EH (cell line): ENCODE measurements around the gene SALL4.
A peak's percentile ranks its signal among the peaks of the same experiment; 100 is the strongest.
"Not testable (repeated sequence)": the region's sequence is repeated elsewhere in the genome, so short reads cannot be mapped to it uniquely, and the experiment has no call there.

Experiments
- DNase-seq: peaks from one replicate; pipeline ENCODE4 v3.0.0-alpha.2; 2015; ENCODE audit warnings: low read depth

The SALL4 gene

DNA sequence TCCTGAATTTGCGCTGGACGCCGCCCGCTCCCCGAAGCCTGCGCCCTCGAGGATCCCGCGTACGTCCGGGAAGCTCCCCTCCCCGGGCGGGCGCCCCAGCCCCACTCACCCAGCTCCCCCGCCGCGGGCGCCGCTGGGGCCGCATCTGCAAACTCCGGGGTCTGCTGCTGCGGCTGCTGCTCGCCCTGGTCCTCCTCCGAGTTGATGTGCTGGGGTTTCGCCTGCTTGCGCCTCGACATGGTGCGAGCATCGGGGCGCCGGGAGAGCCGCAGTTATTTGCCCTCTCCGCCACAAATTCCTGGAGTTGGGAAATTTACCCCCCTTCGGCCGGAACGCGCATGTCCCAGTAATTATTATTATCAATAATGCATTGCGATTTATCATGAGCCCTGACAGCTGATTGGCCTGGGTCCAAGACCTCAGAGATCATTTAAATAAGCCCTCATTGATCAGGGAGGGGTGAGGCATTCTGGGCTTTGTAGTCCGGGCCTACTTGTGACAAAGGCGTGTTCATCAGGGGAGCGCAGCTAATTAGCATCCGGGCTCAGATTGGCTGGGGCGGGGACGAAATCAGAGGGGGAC lies at the start of gene SALL4:
TSS of gene SALL4 (minus strand) at position 352 of the 582 bp plus-strand sequence. CDS start at position 239, 113 bp downstream.
- no peak for DNase-seq

DNA sequence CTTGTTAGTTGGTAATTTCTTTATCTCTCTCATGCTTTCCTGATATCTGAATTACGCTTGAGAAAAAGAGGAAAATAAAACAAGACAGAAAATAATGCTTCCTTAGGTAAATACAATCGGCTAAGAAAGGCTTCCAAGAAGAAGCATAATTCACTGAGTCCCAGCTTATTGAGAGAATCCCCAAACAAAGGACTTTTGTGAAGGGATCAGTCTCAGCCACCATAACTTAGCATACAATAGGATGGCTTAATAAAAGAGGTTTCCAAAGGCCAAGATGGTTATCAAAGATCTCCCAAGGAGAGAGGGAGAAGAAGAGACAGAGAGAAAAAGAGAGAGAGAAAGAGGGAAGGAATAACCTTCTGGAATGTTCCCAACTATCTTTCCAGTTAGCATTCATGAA lies 46.0 kb upstream of the SALL4 start:
- DNase-seq, result no peak

DNA sequence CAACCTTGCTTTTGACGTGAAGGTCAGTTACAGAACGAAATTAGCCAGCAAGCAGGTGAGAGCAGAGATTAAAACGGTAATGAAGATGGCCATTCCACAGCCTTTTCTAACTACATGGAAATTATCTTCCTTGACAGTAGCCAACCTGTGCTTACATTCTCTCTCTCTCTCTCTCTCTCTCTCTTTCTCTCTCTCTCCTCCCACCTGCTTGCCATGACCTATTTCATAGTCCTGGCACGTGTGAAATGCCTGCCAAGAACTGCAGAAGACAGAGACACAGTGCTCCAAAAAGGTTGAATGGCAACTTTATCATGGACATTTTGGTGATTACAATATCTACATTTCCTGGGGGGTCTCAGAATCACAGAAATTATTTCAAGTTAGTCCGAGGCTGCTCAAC lies 38.5 kb upstream of the SALL4 start:
- DNase-seq, result no peak

DNA sequence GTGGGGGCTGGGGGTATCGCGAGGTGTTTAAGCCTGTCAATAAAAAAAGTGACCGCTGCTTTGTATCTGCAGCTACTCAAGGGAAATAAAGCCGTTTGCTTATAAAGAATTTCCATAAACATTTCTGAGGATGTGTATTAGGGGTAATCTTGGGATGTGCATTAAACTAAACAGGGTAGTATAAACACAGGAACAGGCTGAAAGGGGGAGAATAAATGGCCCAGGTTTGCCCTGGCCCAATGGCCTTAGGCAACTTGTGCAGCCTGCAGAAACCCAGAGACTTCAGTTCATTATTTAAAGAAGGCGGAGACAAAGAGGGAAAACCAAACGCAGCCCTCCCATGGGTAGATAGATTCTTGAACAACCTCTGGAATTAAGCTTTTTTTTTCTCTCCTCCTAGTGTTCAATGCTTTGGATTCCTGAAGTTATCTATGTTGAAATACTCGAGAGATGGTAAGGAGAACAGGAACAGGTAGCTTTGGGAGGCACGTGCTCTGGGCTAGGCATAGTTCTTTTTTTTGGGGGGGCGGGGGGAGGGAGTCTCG lies 35.6 kb upstream of the SALL4 start:
- DNase-seq, result no peak

DNA sequence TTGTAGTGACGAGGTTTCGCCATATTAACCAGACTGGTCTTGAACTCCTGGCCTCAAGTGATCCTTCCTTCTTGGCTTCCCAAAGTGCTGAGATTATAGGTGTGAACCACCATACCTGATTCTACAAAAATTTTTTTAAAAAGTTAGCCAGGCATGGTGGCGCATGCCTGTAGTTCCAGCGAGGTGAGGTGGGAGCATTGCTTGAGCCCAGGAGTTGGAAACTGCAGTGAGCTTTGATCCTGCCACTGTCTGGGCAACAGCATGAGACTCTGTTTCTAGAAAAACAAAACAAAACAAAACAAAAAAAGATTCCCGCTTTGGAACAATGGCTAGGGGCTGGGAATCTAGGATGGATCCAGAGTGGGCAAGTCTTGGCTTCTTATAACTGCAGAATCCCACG lies 35.1 kb upstream of the SALL4 start:
- no peak for DNase-seq

DNA sequence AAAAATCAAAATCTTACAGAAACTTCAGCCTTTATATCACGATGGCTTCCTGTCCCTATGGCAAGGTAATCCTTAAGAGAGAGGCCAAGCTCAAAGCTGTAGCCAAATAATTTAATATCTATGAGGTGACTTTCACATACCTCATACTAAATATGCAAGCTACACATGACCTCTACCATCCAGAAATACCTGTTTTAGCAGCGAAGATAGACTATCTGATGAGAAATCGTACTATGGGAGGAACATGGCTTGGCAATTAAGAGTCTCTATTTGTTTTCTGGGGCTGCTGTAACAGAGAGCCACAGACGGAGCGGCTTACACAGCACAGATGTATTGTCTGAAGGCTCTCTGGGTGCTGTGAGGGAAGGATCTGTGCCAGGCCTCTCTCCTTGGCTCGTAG lies 31.0 kb upstream of the SALL4 start:
- DNase-seq, result no peak

DNA sequence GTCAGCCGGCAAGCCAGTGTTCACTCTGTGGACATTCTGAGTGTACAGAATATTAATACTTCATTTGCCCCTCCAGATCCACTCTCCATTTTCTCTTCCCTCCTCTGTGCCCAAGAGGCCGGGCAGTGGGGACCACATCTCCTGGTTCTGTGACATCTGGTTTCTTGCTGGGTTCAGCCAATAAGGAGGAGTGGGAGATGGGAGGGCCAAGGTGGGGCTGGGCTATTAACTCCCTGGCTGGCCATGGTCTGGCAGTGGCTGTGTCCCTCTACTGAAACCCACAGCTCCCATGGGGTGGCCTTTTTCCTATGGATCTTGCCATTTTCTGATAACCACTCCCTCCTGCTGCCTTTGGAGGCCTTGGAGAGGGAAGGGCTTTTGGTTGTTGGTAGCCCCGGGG lies 30.0 kb upstream of the SALL4 start:
- no peak for DNase-seq

DNA sequence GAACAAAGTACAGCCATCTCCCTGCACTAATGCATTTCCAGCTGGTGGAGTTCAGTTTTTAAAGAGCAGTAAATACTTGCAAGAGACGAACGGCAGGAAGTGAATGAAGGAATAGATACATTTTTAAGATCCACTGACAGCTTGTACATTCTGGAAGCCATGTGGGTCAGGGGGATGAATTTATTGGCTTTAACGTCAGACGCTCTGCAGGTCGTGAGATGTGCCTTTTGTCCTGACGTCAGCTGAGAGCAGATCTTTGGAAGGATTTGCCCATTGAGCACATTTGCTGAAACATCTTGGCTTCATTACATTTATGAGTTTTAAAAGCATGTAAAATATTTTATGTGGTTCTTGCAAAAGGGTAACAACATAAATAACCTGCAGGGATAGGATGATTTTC lies 29.5 kb upstream of the SALL4 start:
- peak; percentile 83 for DNase-seq

DNA sequence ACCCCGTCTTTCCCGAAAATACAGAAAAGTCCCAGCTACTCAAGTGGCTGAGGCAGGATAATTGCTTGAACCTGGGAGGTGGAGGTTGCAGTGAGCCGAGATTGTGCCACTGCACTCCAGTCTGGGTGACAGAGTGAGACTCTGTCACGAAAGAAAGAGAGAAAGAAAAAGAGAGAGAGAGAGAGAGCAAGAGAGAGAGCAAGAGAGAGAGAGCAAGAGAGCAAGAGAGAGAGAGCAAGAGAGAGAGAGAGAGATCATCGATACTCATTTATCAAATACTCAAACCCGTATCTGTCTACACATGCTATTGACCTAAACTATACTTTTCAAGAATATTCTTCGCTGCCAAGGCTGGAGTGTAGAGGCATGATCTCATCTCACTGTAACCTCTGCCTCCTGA lies 28.2 kb upstream of the SALL4 start:
- no peak for DNase-seq

DNA sequence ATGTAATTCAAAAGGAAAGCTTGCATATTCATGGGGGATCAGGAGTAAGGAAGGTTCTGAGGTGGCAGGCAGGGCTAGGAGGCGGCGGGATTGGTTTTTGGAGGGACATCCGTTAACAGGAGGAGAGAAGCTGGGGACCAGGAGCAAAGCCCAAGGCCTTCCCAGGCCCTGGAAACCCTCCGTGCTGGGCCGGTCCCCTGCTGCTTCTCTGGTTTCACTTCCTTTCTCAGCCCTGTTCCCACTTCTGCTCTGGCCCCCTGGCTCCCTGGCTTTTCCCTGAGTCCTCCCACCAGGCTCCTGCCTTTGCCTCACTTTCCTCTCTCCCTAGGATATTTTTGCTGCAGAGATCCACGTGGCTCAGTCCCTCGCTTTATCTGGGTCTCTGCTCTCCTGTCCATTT lies 26.4 kb upstream of the SALL4 start:
- DNase-seq, result no peak

DNA sequence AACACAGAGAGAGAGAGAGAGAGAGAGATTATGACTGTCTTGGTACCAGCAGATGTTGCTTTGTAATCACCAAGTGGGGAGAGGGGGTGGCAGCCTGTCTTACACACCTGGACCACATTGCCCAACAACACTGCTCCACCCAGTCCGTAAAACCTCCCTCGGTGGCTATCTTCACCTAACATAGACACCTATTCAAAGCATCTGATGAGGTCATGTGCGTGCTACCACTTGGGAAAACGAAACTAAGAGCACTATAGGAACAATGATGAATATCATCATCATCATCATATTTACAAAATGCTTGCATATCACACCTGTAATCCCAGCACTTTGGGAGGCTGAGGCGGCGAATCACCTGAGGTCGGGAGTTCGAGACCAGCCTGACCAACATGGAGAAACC lies 24.1 kb upstream of the SALL4 start:
- DNase-seq, result no peak

DNA sequence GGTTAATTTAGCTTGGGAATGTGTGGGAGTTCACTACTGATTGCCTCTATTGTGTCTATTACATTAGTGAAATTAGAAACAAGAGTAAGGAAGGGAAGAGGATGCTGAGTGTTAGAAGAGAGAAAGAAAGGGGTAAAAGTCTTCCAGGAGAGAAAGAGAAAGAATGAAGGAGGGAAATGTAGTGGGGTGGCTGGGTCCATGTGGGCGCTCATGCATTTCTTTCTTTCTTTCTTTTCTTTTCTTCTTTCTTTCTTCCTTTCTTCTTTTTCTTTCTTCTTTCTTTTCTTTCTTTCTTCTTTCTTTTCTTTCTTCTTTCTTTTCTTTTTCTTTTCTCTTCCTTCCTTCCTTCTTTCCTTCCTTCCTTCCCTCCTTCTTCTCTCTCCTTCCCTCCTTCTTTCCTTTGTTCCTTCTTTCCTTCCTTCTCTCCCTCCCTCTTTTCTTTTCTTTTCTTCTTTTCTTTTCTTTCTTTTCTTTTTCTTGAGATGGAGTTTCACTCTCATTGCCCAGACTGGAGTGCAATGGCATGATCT lies 16.2 kb upstream of the SALL4 start:
- no peak for DNase-seq

DNA sequence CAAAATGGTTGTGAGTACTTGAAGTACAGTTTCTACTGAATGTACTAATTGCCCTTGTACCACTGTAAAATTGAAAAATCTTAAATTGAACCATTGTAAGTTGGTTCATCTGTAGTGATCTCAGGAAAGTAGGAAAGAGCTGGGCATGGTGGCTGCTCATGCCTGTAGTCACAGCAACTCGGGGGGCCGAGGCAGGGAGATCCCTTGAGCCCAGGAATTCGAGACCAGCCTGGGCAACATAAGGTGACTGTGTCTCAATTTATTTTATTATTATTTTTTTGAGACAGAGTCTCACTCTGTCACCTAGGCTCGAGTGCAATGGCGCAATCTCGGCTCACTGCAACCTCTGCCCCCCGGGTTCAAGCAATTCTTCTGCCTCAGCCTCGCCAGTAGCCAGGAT lies 14.5 kb upstream of the SALL4 start:
- DNase-seq, result not testable (repeated sequence)

DNA sequence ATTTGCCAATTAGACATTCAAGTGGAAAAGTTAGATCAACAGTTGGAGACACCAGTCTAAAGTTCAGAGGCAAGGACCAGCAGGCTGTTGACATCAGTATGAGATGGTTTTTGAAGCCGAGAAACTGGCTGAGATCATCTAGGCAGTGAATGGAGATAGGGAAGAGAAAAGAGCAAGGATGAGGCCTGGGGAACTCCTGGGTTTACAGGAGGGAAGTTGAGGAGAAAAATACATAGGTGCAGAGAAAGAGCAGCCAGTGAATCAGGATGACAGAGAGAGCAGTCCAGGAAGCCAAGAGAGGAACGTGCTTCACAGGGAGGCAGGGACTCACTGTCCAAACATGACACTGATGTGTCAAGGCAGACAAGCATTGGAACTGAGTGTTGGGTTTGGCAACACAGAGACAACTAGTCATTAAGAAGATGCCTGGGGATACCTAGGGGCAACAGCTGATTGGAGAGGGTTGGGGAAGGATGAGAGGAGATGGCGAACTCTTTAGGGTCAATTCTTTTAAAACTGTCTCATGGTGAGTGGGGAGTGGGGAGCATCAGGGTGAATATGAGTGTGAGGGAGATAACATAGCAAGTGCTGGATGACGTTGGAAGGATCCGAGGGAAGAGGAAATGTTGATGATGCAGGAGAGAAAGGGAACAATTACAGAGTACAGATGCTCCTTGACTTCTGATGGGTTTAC lies 13.2 kb upstream of the SALL4 start:
- DNase-seq, result no peak

DNA sequence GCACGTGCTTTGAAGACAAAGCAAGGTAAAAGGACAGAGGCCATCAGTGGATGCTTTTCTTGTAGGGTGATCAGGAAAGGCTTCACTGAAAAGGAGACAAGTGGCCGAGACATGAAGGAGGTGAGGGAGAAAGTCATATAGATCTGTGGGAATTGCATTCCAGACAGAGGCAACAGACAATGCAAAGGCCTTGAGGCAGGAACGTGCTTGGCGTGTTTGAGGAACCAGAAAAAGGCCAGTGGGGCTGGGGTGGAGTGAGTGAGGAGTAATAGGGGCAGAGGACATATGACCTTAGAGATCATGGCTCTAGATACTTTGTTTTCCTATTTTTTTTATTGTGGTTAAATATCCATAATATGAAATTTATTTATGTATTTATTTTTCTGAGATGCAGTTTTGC lies 10.5 kb upstream of the SALL4 start:
- DNase-seq, result no peak

DNA sequence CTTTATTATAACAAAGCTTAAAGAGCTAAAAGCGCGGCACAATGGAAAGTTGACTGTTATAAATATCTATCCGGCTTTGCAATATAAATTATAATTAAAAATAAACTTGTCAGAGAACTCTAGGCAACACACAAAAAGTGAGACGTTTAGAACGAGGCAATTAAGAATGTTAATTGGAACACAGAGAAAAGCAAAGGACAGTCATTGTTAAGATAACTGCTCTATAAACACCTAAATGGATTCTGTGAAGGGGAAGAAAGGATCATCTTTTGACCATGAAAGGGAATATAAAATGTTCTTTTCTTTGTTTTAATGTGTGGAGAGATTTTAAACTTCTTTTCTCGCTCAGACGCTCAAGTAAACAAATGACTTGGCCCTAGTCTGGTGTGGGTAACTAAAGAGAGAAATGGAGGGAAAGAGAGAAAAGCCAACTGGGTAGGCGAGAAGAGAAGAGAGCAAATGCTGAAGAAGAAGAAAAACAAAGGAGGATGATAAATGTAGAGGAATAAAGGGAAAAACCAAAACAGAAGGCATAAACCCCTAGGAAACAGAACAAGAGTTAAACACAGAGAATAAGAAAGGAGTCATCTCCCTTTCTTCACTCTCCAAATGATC lies 9.3 kb upstream of the SALL4 start:
- no peak for DNase-seq

DNA sequence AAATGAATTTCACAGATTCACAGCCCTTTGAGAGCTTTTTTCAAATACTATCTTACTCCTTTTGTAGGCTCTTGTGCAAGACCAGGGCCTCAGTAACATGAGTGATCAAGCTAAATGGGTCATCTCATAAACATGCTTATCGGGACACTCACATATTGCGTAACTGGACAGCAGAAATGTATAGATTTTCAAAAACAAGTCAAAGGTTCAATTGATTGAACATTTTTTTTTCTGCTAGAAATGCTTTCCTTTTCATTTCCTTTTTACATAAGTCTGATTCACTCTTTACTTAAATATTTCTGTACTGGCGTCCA lies 8.7 kb upstream of the SALL4 start:
- peak; percentile 9 for DNase-seq

DNA sequence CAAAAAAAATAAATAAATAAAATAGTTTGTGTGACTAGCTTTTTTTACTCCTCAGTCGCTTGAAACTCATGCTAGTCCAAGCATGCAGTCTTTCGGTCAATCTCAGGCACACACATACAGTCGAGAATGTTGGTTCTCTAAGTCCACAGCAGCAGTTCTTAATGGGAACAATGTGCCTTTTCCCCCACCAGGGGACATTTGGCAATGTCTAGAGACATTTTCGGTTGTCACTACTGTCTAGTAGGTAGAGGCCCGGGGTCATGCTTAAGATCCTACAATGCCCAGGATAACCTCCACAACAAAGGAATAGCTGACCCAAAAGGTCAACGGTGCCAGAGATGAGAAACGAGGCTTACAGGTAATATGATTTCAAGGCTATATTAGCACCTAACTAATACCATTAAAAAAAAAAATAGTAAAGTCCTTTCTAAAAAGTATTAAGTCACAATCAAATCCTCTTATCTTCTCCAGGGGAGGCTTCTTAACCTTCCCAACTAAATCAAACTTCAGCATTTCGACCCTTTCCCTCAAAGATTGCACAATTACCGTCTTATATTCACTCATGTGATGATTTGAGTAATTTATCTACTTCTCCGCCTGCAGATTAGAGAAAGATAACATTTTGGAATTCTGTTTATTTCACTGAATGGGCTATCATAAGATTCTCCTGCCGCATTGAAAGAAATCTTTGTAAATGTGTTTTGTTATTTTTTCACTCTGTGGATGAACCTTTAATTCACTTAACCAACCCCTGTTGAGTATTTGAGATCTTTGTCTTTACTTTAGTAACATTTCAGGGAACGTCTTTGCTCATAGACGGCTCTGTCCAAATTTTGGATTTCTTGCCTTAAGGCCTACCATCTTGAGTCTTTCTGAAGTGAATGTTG lies 8.1 kb upstream of the SALL4 start:
- no peak for DNase-seq

DNA sequence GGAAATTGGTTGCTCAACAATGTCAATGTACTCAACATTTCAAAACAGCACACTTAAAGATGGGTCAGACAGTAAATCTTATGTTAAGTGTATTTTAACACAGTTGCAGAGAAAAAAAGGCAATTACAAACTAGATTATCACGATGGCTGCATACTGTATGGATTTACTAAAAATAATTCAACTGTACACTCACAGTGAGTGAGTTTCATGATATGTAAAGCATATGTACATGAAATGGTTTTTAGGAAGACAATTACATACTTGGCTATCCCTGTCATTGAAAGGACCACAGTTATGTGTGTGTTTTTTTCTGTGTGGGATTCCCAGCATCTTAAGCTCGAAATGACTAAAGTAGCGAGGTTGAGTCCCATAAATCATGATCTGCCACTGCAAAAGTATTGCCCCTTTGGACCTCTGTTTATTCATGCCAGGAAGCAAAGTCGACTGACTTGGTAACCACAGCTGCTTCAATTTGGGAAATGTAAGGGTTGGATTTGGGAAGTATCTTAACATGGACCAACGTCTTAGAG lies 5.5 kb upstream of the SALL4 start:
- peak; percentile 20 for DNase-seq

DNA sequence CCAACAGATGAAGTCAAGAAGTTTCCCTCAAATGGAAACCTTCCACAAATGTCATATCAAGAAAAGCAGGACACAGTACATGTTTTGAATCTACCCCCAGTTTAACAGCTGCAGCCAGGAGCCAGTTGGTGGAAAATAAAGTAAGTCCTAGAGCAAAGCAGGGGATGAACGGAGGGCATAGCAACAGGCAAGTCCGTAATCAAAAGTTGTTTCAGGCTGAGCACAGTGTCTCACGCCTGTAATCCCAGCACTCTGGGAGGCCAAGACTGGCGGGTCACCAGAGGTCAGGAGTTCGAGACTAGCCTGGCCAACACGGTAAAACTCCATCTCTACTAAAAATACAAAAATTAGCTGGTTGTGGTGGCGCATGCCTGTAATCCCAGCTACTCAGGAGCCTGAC lies 2.4 kb upstream of the SALL4 start:
- no peak for DNase-seq

DNA sequence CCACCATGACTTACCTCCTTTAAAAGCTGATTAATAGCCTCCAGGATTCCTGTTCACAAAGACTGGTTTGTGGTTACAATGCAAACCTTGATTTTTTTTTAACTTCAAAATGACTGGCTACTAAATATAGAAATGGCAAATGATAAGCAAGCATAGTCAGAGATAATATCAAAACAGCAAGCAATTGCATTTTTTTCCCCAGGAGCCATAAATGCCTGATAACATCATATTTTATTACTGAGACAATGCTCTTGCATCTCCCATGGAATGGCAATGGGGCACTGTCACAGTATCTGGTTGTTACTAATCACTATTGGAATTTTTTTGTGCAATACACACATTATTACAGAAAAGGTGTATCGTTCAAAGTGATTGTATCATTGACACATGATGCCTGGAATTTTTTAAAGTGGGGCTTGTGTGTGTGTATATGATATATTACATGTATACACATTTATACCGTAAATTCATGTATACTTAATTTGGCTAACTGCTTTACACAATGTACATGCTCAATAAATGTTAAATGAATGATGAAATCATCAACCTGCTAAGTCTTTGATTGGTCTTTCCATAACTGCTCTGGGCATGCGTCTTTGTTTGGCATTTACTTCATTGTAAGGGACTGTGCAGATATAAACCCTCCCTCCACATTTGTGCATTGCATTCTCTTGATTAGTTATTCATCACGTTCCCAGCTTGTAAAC lies 980 bp upstream of the SALL4 start:
- peak; percentile 51 for DNase-seq

DNA sequence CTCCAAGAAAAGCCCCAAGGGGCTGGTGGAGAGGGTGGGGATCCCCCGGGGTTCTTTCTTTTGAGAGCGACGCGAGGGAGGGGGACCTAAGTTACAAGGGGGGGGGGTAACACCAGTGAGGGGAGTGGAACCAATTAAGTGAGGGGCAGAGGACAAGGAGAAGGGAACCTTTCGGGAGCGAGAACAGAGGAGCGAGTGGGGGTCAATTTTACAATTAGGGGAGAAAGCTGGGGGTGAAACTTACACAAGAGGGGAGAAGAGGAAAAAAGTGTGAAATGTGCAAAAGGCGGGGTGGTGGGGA lies 548 bp downstream of the SALL4 start:
- DNase-seq, result no peak
